Neutrophil (primary cell): ENCODE results near the gene ADGRD1.

Experiments
- H3K27ac ChIP-seq: fragments of 200-600 bp; sonication (generic); 2 replicates; pipeline ENCODE4 v1.5.1; 2016; ENCODE audit warnings: mild to moderate bottlenecking, moderate library complexity
- H3K27me3 ChIP-seq: fragments of 200-600 bp; sonication (generic); 2 replicates; pipeline ENCODE4 v1.6.0; 2016; ENCODE audit warnings: mild to moderate bottlenecking
- H3K36me3 ChIP-seq: fragments of 200-600 bp; sonication (generic); 2 replicates; pipeline ENCODE4 v1.5.1; 2017
- H3K4me1 ChIP-seq, 2 experiments: fragments of 200-600 bp in 1 of 2; sonication (generic) in 1 of 2; 1 replicate in 1 of 2; 2 replicates in 1 of 2; pipeline versions ENCODE4 v1.5.1 to v1.6.1; 2013 to 2016; ENCODE audit warnings: low read depth in 1 of 2, low read length in 1 of 2, mild to moderate bottlenecking in 1 of 2, moderate library complexity in 1 of 2; ENCODE audit not compliant: control insufficient read depth in 1 of 2, insufficient read depth in 1 of 2
- H3K4me3 ChIP-seq, 2 experiments: fragments of 200-600 bp in 1 of 2; sonication (generic) in 1 of 2; 1 replicate in 1 of 2; 2 replicates in 1 of 2; pipeline ENCODE4 v1.5.1; 2013 to 2016; ENCODE audit warnings: low read depth in 1 of 2, low read length in 1 of 2, mild to moderate bottlenecking in 1 of 2, moderate library complexity in 1 of 2
- H3K9me3 ChIP-seq: fragments of 200-600 bp; sonication (generic); 2 replicates; pipeline ENCODE4 v1.5.1; 2016
- TF ChIP-seq, protein P1 (sequence below): fragments of 200-600 bp; sonication (generic); IDR thresholded peaks from 2 replicates; pipeline ENCODE4 v1.5.1; 2016; ENCODE audit warnings: antibody characterized with exemption

The ADGRD1 gene

DNA sequence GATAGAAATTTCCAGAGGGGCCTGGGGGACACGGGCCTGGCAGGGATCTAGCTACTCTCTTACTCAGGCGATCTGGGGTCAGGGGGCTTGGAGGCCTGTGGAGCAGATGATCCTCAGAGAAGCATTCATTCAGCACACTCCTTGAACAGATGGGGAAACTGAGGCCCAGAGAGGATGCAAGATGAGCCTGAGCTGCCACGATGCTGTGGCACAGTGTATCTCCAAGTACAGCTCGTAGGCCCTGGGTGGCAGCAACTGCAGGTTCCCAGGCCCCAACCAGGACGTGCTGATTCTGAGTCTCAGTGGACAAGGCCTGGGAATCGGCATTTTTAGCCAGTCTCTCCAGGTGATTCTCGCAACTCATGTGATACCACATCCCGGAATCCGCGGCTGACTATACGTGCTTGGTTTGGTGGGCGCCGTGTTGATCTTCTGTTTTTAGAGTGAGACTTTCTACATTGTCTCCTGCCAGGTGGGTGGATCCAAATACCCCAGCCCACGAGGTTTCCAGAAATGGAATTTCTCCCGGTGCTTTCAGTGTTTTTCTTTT, 22.5 kb downstream of the ADGRD1 start:
- no peak overlapping the region for H3K4me3 ChIP-seq
- no peaks in the 10 kb centered on the region for H3K4me1 ChIP-seq

DNA sequence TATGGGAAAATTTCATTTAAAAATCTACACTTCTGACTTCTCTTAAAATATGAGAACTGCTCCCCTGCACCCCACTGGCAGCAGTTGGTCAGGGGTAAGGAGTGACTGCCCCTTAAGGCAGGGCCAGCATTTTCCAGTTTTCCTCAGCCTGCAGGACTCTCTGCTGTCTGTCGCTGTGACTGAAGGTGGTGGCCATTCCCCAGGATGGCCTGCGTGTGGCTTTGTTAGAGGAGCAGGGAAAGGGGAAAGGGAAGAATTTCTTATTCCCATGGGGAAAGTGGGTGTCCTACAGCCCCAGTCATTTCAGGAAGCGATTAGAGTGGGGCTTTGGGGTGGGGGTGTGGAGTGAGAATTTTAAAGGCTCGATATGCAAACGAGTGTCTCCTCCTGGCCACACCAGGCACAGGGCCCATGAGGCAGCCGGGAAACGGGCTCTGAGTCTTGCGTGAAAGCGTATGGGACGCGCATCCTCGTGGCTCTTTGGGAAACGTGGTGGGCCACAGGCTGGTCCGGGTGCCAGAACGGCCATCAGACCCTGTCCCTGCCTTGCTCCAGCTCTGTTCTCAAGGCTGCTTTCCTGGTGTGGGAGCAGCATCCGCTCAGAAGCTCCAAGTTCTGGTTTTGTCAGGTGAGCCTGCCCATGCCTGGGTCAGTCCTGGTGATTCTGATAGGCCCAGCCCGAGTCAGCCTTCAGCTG, 23.5 kb downstream of the ADGRD1 start:
- Histone ChIP-seq H3K27ac (no peak overlapping the region), H3K27me3 (peaks cover 19% of the 10 kb centered on the region), H3K9me3 (no peaks in the 10 kb centered on the region), H3K4me3 (no peak overlapping the region), H3K4me1 (no peaks in the 10 kb centered on the region), H3K36me3 (no peaks in the 10 kb centered on the region)
- TF ChIP-seq, protein P1, sequence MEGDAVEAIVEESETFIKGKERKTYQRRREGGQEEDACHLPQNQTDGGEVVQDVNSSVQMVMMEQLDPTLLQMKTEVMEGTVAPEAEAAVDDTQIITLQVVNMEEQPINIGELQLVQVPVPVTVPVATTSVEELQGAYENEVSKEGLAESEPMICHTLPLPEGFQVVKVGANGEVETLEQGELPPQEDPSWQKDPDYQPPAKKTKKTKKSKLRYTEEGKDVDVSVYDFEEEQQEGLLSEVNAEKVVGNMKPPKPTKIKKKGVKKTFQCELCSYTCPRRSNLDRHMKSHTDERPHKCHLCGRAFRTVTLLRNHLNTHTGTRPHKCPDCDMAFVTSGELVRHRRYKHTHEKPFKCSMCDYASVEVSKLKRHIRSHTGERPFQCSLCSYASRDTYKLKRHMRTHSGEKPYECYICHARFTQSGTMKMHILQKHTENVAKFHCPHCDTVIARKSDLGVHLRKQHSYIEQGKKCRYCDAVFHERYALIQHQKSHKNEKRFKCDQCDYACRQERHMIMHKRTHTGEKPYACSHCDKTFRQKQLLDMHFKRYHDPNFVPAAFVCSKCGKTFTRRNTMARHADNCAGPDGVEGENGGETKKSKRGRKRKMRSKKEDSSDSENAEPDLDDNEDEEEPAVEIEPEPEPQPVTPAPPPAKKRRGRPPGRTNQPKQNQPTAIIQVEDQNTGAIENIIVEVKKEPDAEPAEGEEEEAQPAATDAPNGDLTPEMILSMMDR: no peak

More for the DNA sequence above, 22.5 kb downstream of the ADGRD1 start:
- TF ChIP-seq, protein P1: no peak
- no peak overlapping the region for H3K27ac ChIP-seq
- peaks cover 9% of the 10 kb centered on the region for H3K27me3 ChIP-seq
- H3K36me3 ChIP-seq: no peaks in the 10 kb centered on the region
- no peaks in the 10 kb centered on the region for H3K9me3 ChIP-seq

DNA sequence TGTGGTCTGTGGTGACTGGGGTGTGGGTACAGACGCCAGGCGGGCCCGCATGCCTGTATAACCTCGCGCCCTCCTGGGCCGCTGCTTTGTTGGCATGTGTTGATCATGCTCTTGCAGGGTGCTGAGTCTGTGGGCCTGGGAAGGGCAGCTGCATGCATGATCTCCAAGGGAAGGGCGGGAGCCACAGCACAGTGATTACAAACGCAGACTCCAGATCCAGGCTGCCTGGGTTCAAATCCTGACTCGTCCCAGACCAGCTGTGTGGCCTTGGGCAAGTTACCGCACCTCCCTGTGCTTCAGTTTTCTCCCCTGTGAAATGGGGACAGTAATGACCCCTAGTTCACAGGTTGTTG, 24.0 kb downstream of the ADGRD1 start:
- H3K27me3 ChIP-seq: peaks cover 24% of the 10 kb centered on the region
- TF ChIP-seq, protein P1: no peak
- H3K36me3 ChIP-seq: no peaks in the 10 kb centered on the region
- H3K27ac ChIP-seq: no peak overlapping the region
- H3K9me3 ChIP-seq: no peaks in the 10 kb centered on the region
- no peaks in the 10 kb centered on the region for H3K4me1 ChIP-seq
- no peak overlapping the region for H3K4me3 ChIP-seq

DNA sequence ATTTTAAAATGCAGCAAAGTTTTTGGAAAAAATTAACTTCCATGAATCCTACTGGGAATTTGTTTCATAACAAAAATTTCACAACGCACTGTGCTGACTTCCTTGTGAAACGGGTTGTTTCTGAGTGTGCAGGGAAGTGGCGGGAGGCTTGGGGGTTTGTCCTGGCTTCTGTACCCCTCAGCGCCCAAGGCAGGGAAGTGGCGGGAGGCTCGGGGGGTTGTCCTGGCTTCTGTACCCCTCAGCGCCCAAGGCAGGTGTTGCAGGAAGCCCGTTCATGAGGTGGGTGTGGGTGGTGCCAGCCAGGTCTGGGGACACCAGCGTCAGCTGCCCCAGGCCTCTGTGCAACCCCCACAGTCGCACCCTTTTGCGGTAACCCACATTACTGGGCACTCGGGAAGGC, 25.1 kb downstream of the ADGRD1 start:
- Histone ChIP-seq H3K27me3 (peaks cover 26% of the 10 kb centered on the region), H3K4me1 (no peaks in the 10 kb centered on the region), H3K27ac (no peak overlapping the region), H3K4me3 (no peak overlapping the region), H3K9me3 (no peaks in the 10 kb centered on the region), H3K36me3 (no peaks in the 10 kb centered on the region)
- TF ChIP-seq, protein P1: no peak

DNA sequence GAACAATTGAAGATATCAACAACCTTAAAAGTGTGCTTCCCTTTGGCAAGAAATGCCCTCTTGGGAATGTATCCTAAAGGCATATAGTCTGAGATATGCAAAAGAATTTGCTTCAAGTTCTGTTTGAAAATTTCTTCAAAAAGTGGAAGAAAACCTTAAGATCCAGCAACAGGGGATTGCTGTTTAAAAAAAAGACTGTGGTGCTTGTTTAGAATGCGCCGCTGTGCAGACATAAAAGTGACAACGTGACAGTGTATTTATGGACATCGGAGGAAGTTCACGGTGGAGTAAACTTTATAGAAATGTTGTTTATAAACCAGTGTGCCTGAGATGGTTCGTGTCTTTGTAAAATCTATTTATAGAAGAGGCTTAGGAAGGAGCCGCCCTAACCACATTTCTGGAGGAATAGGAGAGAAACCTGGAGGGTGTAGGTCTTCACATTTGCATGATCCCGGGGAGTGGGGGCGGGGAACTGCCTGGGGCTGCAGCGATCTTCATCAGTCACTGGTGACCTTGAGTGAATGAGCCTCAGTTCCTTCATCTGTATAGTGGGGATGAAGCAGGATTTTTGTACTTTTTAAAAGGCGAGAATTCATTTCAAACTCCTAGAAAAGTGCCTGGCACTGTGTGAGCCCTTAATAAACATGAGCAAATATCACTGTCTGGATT, 27.5 kb downstream of the ADGRD1 start:
- H3K36me3 ChIP-seq: no peaks in the 10 kb centered on the region
- no peak overlapping the region for H3K4me3 ChIP-seq
- H3K4me1 ChIP-seq: no peaks in the 10 kb centered on the region
- no peak overlapping the region for H3K27ac ChIP-seq
- no peaks in the 10 kb centered on the region for H3K9me3 ChIP-seq
- TF ChIP-seq, protein P1: no peak
- peaks cover 26% of the 10 kb centered on the region for H3K27me3 ChIP-seq
